GM23338 (cell line): ENCODE data around the gene NIPBL. TPM values are rescaled to one million over a fixed set of nuclear protein-coding genes. Genes with fewer than 3 reads are reported as not detected.

ENCODE experiments used
- ATAC-seq: fragments of 200-7000 bp; cut with Tn5 transposase; 3 replicates; pipeline ENCODE4 v1.9.1; 2020
- DNase-seq: peaks from one replicate; pipeline ENCODE4 v3.0.0-alpha.2; 2015; ENCODE audit warnings: low spot score
- H2AFZ ChIP-seq: fragments of 200-600 bp; sonication (generic); 2 replicates; pipeline ENCODE4 v1.8.0; 2016; ENCODE audit warnings: antibody characterized with exemption, mild to moderate bottlenecking, moderate library complexity
- H3F3A ChIP-seq: fragments of 200-600 bp; sonication (generic); replicated peaks from 2 replicates; pipeline ENCODE4 v1.8.0; 2017; ENCODE audit warnings: antibody characterized with exemption, mixed run types, low read depth
- H3K27ac ChIP-seq: fragments of 200-600 bp; sonication (generic); 2 replicates; pipeline ENCODE4 v1.6.1; 2016; ENCODE audit warnings: low read depth
- H3K27me3 ChIP-seq: fragments of 200-600 bp; sonication (generic); 2 replicates; pipeline ENCODE4 v1.8.0; 2016; ENCODE audit warnings: mild to moderate bottlenecking, mixed run types, moderate library complexity; ENCODE audit not compliant: insufficient read depth
- H3K36me3 ChIP-seq: fragments of 200-600 bp; sonication (generic); 2 replicates; pipeline ENCODE4 v1.8.0; 2016; ENCODE audit warnings: mild to moderate bottlenecking; ENCODE audit not compliant: insufficient read depth
- H3K4me1 ChIP-seq: fragments of 200-600 bp; sonication (generic); 2 replicates; pipeline ENCODE4 v1.8.0; 2016; ENCODE audit warnings: mild to moderate bottlenecking, moderate library complexity; ENCODE audit not compliant: insufficient read depth
- H3K4me2 ChIP-seq: fragments of 200-600 bp; sonication (generic); 2 replicates; pipeline ENCODE4 v1.7.1; 2017; ENCODE audit warnings: mixed run types
- H3K4me3 ChIP-seq: fragments of 200-600 bp; sonication (generic); 2 replicates; pipeline ENCODE4 v1.6.1; 2016; ENCODE audit warnings: mixed run types
- H3K79me2 ChIP-seq: fragments of 200-600 bp; sonication (generic); replicated peaks from 2 replicates; pipeline ENCODE4 v1.8.0; 2017; ENCODE audit warnings: mild to moderate bottlenecking; ENCODE audit not compliant: insufficient read depth
- H3K9me2 ChIP-seq: fragments of 200-600 bp; sonication (generic); 2 replicates; pipeline ENCODE4 v1.8.0; 2017; ENCODE audit not compliant: insufficient read depth
- H4K20me1 ChIP-seq: fragments of 200-600 bp; sonication (generic); replicated peaks from 2 replicates; pipeline ENCODE4 v1.8.0; 2017; ENCODE audit warnings: mild to moderate bottlenecking; ENCODE audit not compliant: insufficient read depth
- H3K27ac Mint-ChIP-seq: 2 replicates; pipeline ENCODE4 v1.8.0; 2020; ENCODE audit warnings: inconsistent platforms, mild to moderate bottlenecking, moderate library complexity, mixed read lengths
- H3K27me3 Mint-ChIP-seq: 3 replicates; pipeline ENCODE4 v1.8.0; 2022; ENCODE audit warnings: low read depth, mild to moderate bottlenecking, moderate library complexity, mixed read lengths, inconsistent platforms; ENCODE audit not compliant: insufficient read depth, poor library complexity
- H3K36me3 Mint-ChIP-seq: 3 replicates; pipeline ENCODE4 v1.8.0; 2021; ENCODE audit warnings: low read depth, mild to moderate bottlenecking, inconsistent platforms, moderate library complexity, mixed read lengths
- H3K4me1 Mint-ChIP-seq: 3 replicates; pipeline ENCODE4 v1.8.0; 2020; ENCODE audit warnings: mild to moderate bottlenecking, inconsistent platforms, mixed read lengths
- H3K4me3 Mint-ChIP-seq: 3 replicates; pipeline ENCODE4 v1.8.0; 2021; ENCODE audit warnings: moderate library complexity, mild to moderate bottlenecking, inconsistent platforms, mixed read lengths
- H3K9me3 Mint-ChIP-seq: 3 replicates; pipeline ENCODE4 v1.8.0; 2020; ENCODE audit warnings: moderate library complexity, mild to moderate bottlenecking, inconsistent platforms, mixed read lengths
- EZH2 ChIP-seq: fragments of 200-600 bp; sonication (generic); IDR thresholded peaks from one replicate; pipeline ENCODE4 v1.8.0; 2017; ENCODE audit warnings: antibody characterized with exemption, mild to moderate bottlenecking, low read depth; ENCODE audit not compliant: unreplicated experiment
- EZH2phosphoT487 ChIP-seq: fragments of 200-600 bp; sonication (generic); IDR thresholded peaks from one replicate; pipeline ENCODE4 v1.8.1; 2018; ENCODE audit warnings: antibody characterized with exemption; ENCODE audit not compliant: unreplicated experiment
- JUNB ChIP-seq: IDR thresholded peaks from one replicate; pipeline ENCODE4 v1.6.1; 2016; ENCODE audit warnings: antibody characterized with exemption; ENCODE audit not compliant: unreplicated experiment
- NANOG ChIP-seq: IDR thresholded peaks from 2 replicates; pipeline ENCODE4 v1.6.1; 2016; ENCODE audit warnings: antibody characterized with exemption, borderline replicate concordance
- POLR2AphosphoS5 ChIP-seq: IDR thresholded peaks from 2 replicates; pipeline ENCODE4 v1.6.1; 2016; ENCODE audit warnings: antibody characterized with exemption, low read depth
- REST ChIP-seq: IDR thresholded peaks from one replicate; pipeline ENCODE4 v1.6.1; 2018; ENCODE audit warnings: antibody characterized with exemption; ENCODE audit not compliant: unreplicated experiment
- STAT1 ChIP-seq: IDR thresholded peaks from one replicate; pipeline ENCODE4 v1.6.1; 2016; ENCODE audit warnings: antibody characterized with exemption; ENCODE audit not compliant: unreplicated experiment
- ZNF331 ChIP-seq: fragments of 250-450 bp; sonication (Bioruptor Pico); IDR thresholded peaks from 2 replicates; pipeline ENCODE4 v1.5.0; 2020; ENCODE audit warnings: low read depth, mild to moderate bottlenecking, moderate library complexity
- ZNF462 ChIP-seq: fragments of 250-450 bp; sonication (Bioruptor Pico); IDR thresholded peaks from 2 replicates; pipeline ENCODE4 v1.5.0; 2020; ENCODE audit warnings: mild to moderate bottlenecking, moderate library complexity
- polyA plus RNA-seq: library from polyadenylated mRNA; unstranded; fragments of >200 nt; fragmentation: Nextera tagmentation; extraction: Ambion mirVana; gene quantifications from 2 replicates; pipeline ENCODE4 v1.2.1, GENCODE V29; 2016
- total RNA-seq: library from RNA; depleted of rRNA; stranded (reverse); fragments of >200 nt; shearing (Covaris generic); gene quantifications from 2 replicates; pipeline ENCODE4 v1.2.3, GENCODE V29; 2014

Gene NIPBL
- total and polyA plus RNA-seq, 2 experiments from 2014 or later: 44.2 to 51.4 TPM

- H3K9me3 Mint-ChIP-seq: no peaks in the 10 kb centered on the region
- no peaks in the 10 kb centered on the region for H3K27me3 Mint-ChIP-seq
- no peaks in the 10 kb centered on the region for H3K36me3 Mint-ChIP-seq
- Histone ChIP-seq H3K4me2 (no peak overlapping the region), H3K4me3 (no peak overlapping the region), H3K36me3 (no peaks in the 10 kb centered on the region), H3K27ac (no peak overlapping the region), H3K79me2 (peaks cover 72% of the 10 kb centered on the region), H3K9me2 (peaks cover 2% of the 10 kb centered on the region; the same call in 1 of the 2 replicates), H2AFZ (no peak overlapping the region), H3K4me1 (no peaks in the 10 kb centered on the region; the same call in 1 of the 2 replicates), H4K20me1 (peaks cover 19% of the 10 kb centered on the region), H3K27me3 (no peaks in the 10 kb centered on the region), H3F3A (no peaks in the 10 kb centered on the region)
- no peak overlapping the region for H3K27ac Mint-ChIP-seq
- no peak for ATAC-seq
- H3K4me3 Mint-ChIP-seq: no peak overlapping the region
- no peak for TF ChIP-seq POLR2AphosphoS5
- TF ChIP-seq EZH2: no peak
- TF ChIP-seq ZNF331 (CRISPR knock-in tag): no peak
- no peak for TF ChIP-seq EZH2phosphoT487
- TF ChIP-seq ZNF462 (CRISPR knock-in tag): no peak
- TF ChIP-seq JUNB: no peak
- TF ChIP-seq STAT1: no peak
- TF ChIP-seq NANOG: no peak
- TF ChIP-seq REST: no peak
- no peak for DNase-seq
- peaks cover 24% of the 10 kb centered on the region; the same call in 2 of the 3 replicates for H3K4me1 Mint-ChIP-seq
These were observed 63.6 kb downstream of the NIPBL start for GRCh38 chr5:36939969-36940858.
